Neural progenitor cell (in vitro differentiated cells): ENCODE measurements around the gene ANKS4B. TPM values are rescaled to one million over a fixed set of nuclear protein-coding genes. Genes with fewer than 3 reads are reported as not detected.

Source experiments
- DNase-seq: peaks from one replicate; pipeline ENCODE4 v3.0.0-alpha.2; 2016; ENCODE audit warnings: low spot score
- H2AFZ ChIP-seq: fragments of 200-600 bp; sonication (generic); replicated peaks from 2 replicates; pipeline ENCODE4 v1.6.1; 2016; ENCODE audit warnings: antibody characterized with exemption
- H3F3A ChIP-seq: fragments of 200-600 bp; sonication (generic); 2 replicates; pipeline ENCODE4 v1.6.1; 2016; ENCODE audit warnings: antibody characterized with exemption, low read depth
- H3K27ac ChIP-seq: fragments of 200-600 bp; sonication (generic); 2 replicates; pipeline ENCODE4 v1.5.1; 2016; ENCODE audit warnings: mild to moderate bottlenecking
- H3K27me3 ChIP-seq: fragments of 200-600 bp; sonication (generic); 2 replicates; pipeline ENCODE4 v1.6.1; 2016; ENCODE audit warnings: mild to moderate bottlenecking, moderate library complexity
- H3K36me3 ChIP-seq: fragments of 200-600 bp; sonication (generic); 2 replicates; pipeline ENCODE4 v1.5.1; 2016
- H3K4me1 ChIP-seq: fragments of 200-600 bp; sonication (generic); 2 replicates; pipeline ENCODE4 v1.6.1; 2016; ENCODE audit warnings: mixed run types
- H3K4me2 ChIP-seq: fragments of 200-600 bp; sonication (generic); 2 replicates; pipeline ENCODE4 v1.6.1; 2016
- H3K4me3 ChIP-seq: fragments of 200-600 bp; sonication (generic); 2 replicates; pipeline ENCODE4 v1.5.1; 2016
- H3K79me2 ChIP-seq: fragments of 200-600 bp; sonication (generic); 2 replicates; pipeline ENCODE4 v1.6.1; 2016; ENCODE audit warnings: low read depth
- H3K9ac ChIP-seq: fragments of 200-600 bp; sonication (generic); 2 replicates; pipeline ENCODE4 v1.6.1; 2016
- H3K9me3 ChIP-seq: fragments of 200-600 bp; sonication (generic); 2 replicates; pipeline ENCODE4 v1.5.1; 2016; ENCODE audit warnings: low read depth
- H4K20me1 ChIP-seq: fragments of 200-600 bp; sonication (generic); 2 replicates; pipeline ENCODE4 v1.6.1; 2016; ENCODE audit warnings: low read depth
- H3K27ac Mint-ChIP-seq: 3 replicates; pipeline ENCODE4 v1.8.0; 2021; ENCODE audit warnings: mixed read lengths
- H3K27me3 Mint-ChIP-seq: 2 replicates; pipeline ENCODE4 v1.8.0; 2022; ENCODE audit warnings: low read depth, mild to moderate bottlenecking, inconsistent platforms, moderate library complexity, mixed read lengths; ENCODE audit not compliant: insufficient read depth
- H3K36me3 Mint-ChIP-seq: 3 replicates; pipeline ENCODE4 v1.8.0; 2021; ENCODE audit warnings: mixed read lengths
- H3K4me1 Mint-ChIP-seq: 3 replicates; pipeline ENCODE4 v1.8.0; 2021; ENCODE audit warnings: mixed read lengths
- H3K4me3 Mint-ChIP-seq: 3 replicates; pipeline ENCODE4 v1.8.0; 2021; ENCODE audit warnings: mild to moderate bottlenecking, moderate library complexity, mixed read lengths
- H3K9me3 Mint-ChIP-seq: 3 replicates; pipeline ENCODE4 v1.8.0; 2020; ENCODE audit warnings: mixed read lengths
- CTCF ChIP-seq: fragments of 200-600 bp; sonication (generic); IDR thresholded peaks from 2 replicates; pipeline ENCODE4 v1.5.1; 2017; ENCODE audit warnings: antibody characterized with exemption, mild to moderate bottlenecking
- EZH2 ChIP-seq: fragments of 200-600 bp; sonication (generic); IDR thresholded peaks from 2 replicates; pipeline ENCODE4 v1.6.1; 2017; ENCODE audit warnings: antibody characterized with exemption, mild to moderate bottlenecking, moderate library complexity
- EZH2phosphoT487 ChIP-seq: fragments of 200-600 bp; sonication (generic); IDR thresholded peaks from 2 replicates; pipeline ENCODE4 v1.6.1; 2017; ENCODE audit warnings: antibody characterized with exemption
- total RNA-seq: library from RNA; depleted of rRNA; stranded (reverse); fragments of >200 nt; gene quantifications from 2 replicates; pipeline ENCODE4 v1.2.3, GENCODE V29; 2015; ENCODE audit warnings: low replicate concordance

The ANKS4B gene
- total RNA-seq, 1 donor from 2014 or later = not detected

GRCh38 chr16:21208446-21209230, 24.9 kb upstream of the ANKS4B start:
- Mint-ChIP-seq H3K4me1 (no peaks in the 10 kb centered on the region), H3K27ac (no peak overlapping the region), H3K27me3 (no peaks in the 10 kb centered on the region), H3K36me3 (no peaks in the 10 kb centered on the region), H3K4me3 (no peak overlapping the region), H3K9me3 (no peaks in the 10 kb centered on the region)
- Histone ChIP-seq H3K9ac (no peak overlapping the region), H3K4me3 (no peak overlapping the region), H3K36me3 (no peaks in the 10 kb centered on the region), H3F3A (no peaks in the 10 kb centered on the region), H4K20me1 (no peaks in the 10 kb centered on the region), H2AFZ (no peak overlapping the region), H3K79me2 (no peaks in the 10 kb centered on the region), H3K9me3 (no peaks in the 10 kb centered on the region), H3K27ac (no peak overlapping the region), H3K4me1 (no peaks in the 10 kb centered on the region), H3K27me3 (no peaks in the 10 kb centered on the region), H3K4me2 (no peak overlapping the region)
- TF ChIP-seq CTCF = no peak
- DNase-seq = no peak

- DNase-seq = no peak
- H3K4me1 Mint-ChIP-seq = no peaks in the 10 kb centered on the region
- H3K9me3 ChIP-seq = no peaks in the 10 kb centered on the region
- H3K27me3 Mint-ChIP-seq = peaks cover 2% of the 10 kb centered on the region
- H3K4me2 ChIP-seq = no peak within 1 kb of the TSS
- H3K27me3 ChIP-seq = no peaks in the 10 kb centered on the region
- H3K27ac ChIP-seq = no peak within 1 kb of the TSS
- no peaks in the 10 kb centered on the region for H3F3A ChIP-seq
- H3K36me3 ChIP-seq = no peaks in the 10 kb centered on the region
- H3K79me2 ChIP-seq = no peaks in the 10 kb centered on the region
- no peak within 1 kb of the TSS for H3K4me3 ChIP-seq
- no peaks in the 10 kb centered on the region for H3K4me1 ChIP-seq
- peak within 1 kb of the TSS; percentile 57 for H3K27ac Mint-ChIP-seq
- no peaks in the 10 kb centered on the region for H4K20me1 ChIP-seq
- H3K9ac ChIP-seq = no peak within 1 kb of the TSS
- H3K9me3 Mint-ChIP-seq = peaks cover 2% of the 10 kb centered on the region
- no peak for TF ChIP-seq CTCF
- no peak for TF ChIP-seq EZH2phosphoT487
- no peak for TF ChIP-seq EZH2
- H3K36me3 Mint-ChIP-seq = no peaks in the 10 kb centered on the region
- H3K4me3 Mint-ChIP-seq = no peak within 1 kb of the TSS
- no peak within 1 kb of the TSS for H2AFZ ChIP-seq
Measured at GRCh38 chr16:21211486-21211885, 22.0 kb upstream of the ANKS4B start, which contains the start of gene ZP2. TSS of gene ZP2 (minus strand) at chr16:21211574. CDS start at chr16:21211547, 27 bp downstream.

GRCh38 chr16:21214086-21214485, 19.4 kb upstream of the ANKS4B start:
- H3K79me2 ChIP-seq = no peaks in the 10 kb centered on the region
- Mint-ChIP-seq H3K27me3 (peaks cover 2% of the 10 kb centered on the region), H3K27ac (no peak overlapping the region), H3K9me3 (peaks cover 2% of the 10 kb centered on the region), H3K4me1 (no peaks in the 10 kb centered on the region), H3K4me3 (no peak overlapping the region), H3K36me3 (no peaks in the 10 kb centered on the region)
- no peak overlapping the region for H3K4me2 ChIP-seq
- H3F3A ChIP-seq = no peaks in the 10 kb centered on the region
- H3K4me1 ChIP-seq = no peaks in the 10 kb centered on the region
- no peak for DNase-seq
- H2AFZ ChIP-seq = no peak overlapping the region
- H3K4me3 ChIP-seq = no peak overlapping the region
- H4K20me1 ChIP-seq = no peaks in the 10 kb centered on the region
- H3K36me3 ChIP-seq = no peaks in the 10 kb centered on the region
- H3K27ac ChIP-seq = no peak overlapping the region
- TF ChIP-seq CTCF (no peak), EZH2phosphoT487 (no peak), EZH2 (no peak)
- H3K9ac ChIP-seq = no peak overlapping the region
- H3K9me3 ChIP-seq = no peaks in the 10 kb centered on the region
- no peaks in the 10 kb centered on the region for H3K27me3 ChIP-seq
